Measurements from ENCODE around the gene FAM184A. TPM values are rescaled to one million over a fixed set of nuclear protein-coding genes. Genes with fewer than 3 reads are reported as not detected.
A peak's percentile ranks its signal among the peaks of the same experiment; 100 is the strongest.

Gene FAM184A
- polyA plus RNA-seq, 1 experiment: 0.02 TPM

- POLR2A ChIA-PET: no interaction called here
Observed at GRCh38 chr6:118913161-118913560, 165.3 kb downstream of the FAM184A start.

GRCh38 chr6:118912646-118913045, 165.8 kb downstream of the FAM184A start:
- no peaks in the 10 kb centered on the region for H3K27me3 ChIP-seq (ENCODE audit: control insufficient read depth, insufficient read depth, low read length)
- ChIA-PET POLR2A (no interaction called here), CTCF (no interaction called here)
- no peak overlapping the region for H3K4me3 ChIP-seq (ENCODE audit: low read depth, low read length)
- no peak for DNase-seq (ENCODE audit: low read depth, low spot score)
- TF ChIP-seq CTCF (IDR thresholded peaks at IDR 0.05; ENCODE audit: low read depth, low read length): no peak
- no peak overlapping the region for H3K27ac ChIP-seq (ENCODE audit: low read depth, low read length)
- no peaks in the 10 kb centered on the region for H3K9me3 ChIP-seq (ENCODE audit: control insufficient read depth, insufficient read depth, low read length)

More at GRCh38 chr6:118913161-118913560, 165.3 kb downstream of the FAM184A start:
- no peak for DNase-seq (ENCODE audit: low read depth, low spot score)
- no peak for TF ChIP-seq CTCF (IDR thresholded peaks at IDR 0.05; ENCODE audit: low read depth, low read length)
- no peak overlapping the region for H3K4me3 ChIP-seq (ENCODE audit: low read depth, low read length)
- no peaks in the 10 kb centered on the region for H3K27me3 ChIP-seq (ENCODE audit: control insufficient read depth, insufficient read depth, low read length)
- CTCF ChIA-PET: interaction anchor here (0.6 kb wide), 1 partner anchor 56 kb away, joined by 6 read pairs; no protein-coding TSS in a partner anchor
- H3K9me3 ChIP-seq (ENCODE audit: control insufficient read depth, insufficient read depth, low read length): no peaks in the 10 kb centered on the region
- no peak overlapping the region for H3K27ac ChIP-seq (ENCODE audit: low read depth, low read length)

Small RNA genes within 50 kb of the gene (small RNA-seq; reads per million reads assigned to genes)
- gene MIR548B (ENCODE audit: insufficient read length, low read depth) (6.5 reads per million, percentile 59 among the genes with 10 or more reads in this experiment), gene RF00019 (ENCODE audit: insufficient read length, low read depth) (not detected)

Other genes starting within 250 kb of the FAM184A start
- gene ASF1A, start 184.5 kb downstream of the FAM184A start, polyA plus RNA-seq (2011; rRNA removed): 18.4 and 29.4 TPM in 2 replicates
- 2.2 and 2.7 TPM in 2 replicates for gene MCM9, start 143.5 kb downstream of the FAM184A start, polyA plus RNA-seq (2011; rRNA removed)